NCI-H82 treated with DMSO at 0.1 percent for 48 hours (cell line): ENCODE results near the gene ZFPM1.

Source experiments
- DNase-seq: peaks from one replicate; lab custom pipeline; 2025; ENCODE audit not compliant: unreplicated experiment; lab: John Stamatoyannopoulos, UW

Gene ZFPM1

DNA sequence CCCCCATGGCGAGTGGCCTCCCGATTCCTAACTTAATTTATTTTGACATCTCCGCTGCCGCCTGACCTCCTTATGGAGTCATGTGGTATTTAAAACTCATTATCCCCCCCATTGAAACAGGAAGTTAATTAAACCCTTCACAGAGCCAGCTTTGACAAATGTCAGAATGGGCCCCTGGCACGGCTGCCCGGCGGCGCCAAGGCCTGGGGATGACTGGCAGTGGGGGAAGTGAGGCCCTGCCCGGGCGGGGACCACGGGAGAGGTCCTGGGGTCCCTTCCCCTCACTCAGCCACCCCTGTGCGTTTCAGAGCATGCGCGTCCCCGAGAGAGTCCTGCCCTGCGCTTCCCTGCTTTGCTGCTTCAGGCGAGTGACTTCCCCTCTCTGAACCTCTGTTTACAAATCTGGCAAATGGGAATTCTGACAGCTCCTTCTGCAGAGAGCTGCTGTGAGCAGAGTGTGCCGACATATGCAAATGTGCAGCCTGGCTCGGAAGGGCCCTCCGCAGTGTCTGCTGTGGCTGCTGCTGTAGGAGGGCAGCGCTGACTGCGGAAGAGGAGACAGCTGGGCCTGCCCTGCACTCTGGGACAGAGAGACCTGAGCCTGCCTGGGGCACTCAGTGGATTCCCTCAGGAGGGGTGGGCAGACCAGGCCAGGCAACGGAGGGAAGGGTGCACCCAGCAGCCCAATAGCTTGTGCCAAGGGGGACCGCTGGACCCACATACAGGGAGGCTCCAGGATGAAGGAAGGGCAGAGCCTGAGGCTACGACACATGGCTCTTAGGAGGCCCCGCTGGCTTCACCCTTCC lies 4.4 kb upstream of the ZFPM1 start:
- no peak for DNase-seq

GRCh38 chr16:88449267-88449561 lies 3.9 kb upstream of the ZFPM1 start:
- no peak for DNase-seq

GRCh38 chr16:88451586-88452481 lies 1.2 kb upstream of the ZFPM1 start:
- DNase-seq = no peak

- peak; percentile 60 for DNase-seq
These were observed 431 bp upstream of the ZFPM1 start for GRCh38 chr16:88452482-88453216.

GRCh38 chr16:88453611-88454522 lies 787 bp downstream of the ZFPM1 start:
- no peak for DNase-seq

DNA sequence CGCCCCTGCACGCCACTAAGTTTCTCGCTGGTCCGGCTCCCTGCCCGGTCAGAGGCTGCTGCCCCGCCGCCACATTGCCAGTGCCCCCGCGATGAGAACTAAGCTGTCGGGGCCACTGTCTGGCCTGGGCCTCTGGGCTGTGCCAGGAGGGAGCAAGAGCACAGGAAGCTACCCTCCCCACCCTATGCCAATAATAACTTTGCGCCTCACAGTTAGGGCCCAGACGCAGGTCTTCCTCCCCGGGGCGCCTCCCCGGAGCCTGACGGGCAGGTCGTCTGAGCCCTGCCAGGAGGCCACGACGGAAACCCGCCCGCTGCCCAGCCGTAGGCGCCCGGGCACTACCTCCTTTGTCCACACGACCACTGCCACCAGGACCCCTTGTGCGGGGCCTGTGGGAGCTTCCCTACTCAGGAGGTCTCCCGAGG lies 1.5 kb downstream of the ZFPM1 start:
- DNase-seq = no peak

DNA sequence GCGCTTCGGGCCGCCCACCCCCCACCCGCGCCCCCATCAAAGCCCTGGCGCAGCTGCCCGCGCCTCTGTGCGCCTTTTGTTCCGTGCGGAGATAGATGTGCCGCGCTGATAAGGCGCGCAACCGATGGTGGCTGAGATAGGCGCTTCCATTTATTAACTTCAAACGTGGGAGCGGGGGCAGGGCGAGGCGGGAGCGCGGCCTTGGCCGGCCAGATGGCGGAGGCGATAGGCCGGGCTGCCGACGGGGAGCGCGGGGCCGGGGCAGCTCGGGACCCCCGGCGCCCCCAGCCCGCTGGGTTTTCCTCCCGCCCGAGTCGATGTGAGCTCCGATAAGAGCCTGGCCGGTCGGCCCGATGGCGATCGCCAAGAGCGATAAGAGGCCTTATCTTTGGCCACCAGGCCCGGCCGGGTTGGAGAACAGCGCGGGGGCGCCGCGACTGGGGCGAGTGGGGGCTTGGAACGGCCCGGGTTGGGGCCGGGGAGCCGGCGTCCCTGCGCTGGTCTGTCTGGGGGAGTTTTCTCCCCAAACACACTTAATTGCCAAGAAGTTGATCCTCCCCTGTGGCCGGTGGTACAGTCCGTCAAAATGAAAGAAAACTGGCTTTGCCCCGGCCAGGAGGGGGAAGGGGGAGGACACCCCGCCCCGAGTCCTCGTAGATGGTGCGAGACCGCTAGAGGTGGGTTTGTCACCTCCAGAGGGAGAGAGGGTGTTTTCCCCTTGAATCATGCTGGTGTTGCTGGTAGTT lies 2.7 kb downstream of the ZFPM1 start:
- no peak for DNase-seq

DNA sequence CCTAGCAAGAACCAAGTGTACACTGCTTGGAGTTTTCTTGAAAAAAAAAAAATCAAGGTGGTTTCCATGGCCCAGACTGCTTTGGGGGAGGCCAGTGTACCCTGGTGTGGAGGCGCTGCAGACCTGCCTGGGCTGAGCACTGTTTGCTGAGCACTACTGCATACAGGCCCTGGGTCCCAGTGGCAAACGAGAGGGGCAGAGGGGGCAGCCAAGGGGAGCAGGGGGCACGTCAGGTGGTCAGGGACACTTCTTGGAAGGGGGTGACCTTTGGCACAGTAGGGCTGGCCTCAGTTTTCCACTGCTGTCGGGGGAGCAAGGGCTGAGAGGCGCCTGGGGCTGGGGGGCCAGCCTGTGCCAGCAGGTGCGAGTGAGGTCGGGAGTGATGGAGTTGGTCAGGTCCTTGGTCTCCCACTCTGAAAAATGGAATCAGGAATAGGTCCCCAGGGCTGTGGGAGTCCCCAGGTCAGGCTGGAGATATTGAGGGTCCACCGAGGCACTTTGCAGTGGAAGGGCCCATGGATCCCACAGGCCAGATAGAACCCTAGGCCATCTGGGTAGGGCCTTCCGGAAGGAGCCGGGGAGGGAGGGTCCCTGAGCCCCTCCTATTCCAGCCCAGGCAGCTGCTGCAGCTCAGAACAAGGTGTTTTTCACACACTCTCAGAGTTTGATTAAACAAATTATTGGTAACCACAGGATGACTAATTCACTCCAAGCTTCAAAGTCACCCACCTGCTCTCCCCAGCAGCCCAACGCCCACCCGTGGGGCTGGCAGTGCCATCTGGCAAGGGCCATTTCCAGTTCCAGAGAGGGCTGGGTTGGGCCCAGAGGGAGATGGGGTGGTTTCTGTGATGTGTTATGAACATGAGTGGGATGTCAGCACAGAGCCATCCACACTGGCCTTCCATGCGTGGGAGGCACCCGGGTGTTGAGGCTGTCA lies 3.5 kb downstream of the ZFPM1 start:
- DNase-seq = no peak

DNA sequence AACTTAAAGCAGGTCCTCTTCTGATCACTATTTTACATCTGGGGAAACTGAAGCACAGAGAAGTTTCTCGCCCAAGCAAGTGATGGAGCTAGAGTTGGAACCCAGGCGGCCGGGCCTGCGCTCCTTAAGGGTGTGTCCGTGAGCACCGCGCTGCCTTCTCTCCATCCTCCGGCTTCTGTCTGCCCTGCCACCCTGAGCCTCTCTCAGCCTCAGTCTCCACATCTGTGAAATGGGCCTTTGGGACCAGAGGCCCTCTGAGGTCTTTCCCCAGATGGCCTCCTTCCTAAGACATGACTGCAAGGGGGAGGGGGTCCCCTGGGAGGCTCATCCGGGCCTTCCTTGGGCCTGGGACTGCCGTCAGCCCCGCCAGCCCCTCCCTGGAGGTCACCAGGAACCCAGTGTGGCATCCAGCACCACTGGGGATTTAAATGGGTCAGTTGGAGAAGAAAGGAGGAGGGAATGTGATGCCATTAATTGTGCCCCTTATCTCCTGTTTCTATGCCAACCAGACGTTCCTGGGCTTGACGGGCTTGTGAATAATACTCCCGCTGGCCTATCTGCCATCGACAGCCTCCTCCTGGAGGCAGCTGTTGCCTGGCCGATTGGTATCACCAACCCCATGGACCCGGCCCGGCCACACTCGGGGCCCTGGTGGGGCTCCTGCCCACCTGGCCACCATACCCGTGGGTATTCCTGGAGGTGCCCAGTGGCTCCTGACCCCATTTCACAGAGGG lies 5.1 kb downstream of the ZFPM1 start:
- no peak for DNase-seq

- no peak for DNase-seq
These were observed 5.7 kb downstream of the ZFPM1 start for GRCh38 chr16:88458773-88459235.

DNA sequence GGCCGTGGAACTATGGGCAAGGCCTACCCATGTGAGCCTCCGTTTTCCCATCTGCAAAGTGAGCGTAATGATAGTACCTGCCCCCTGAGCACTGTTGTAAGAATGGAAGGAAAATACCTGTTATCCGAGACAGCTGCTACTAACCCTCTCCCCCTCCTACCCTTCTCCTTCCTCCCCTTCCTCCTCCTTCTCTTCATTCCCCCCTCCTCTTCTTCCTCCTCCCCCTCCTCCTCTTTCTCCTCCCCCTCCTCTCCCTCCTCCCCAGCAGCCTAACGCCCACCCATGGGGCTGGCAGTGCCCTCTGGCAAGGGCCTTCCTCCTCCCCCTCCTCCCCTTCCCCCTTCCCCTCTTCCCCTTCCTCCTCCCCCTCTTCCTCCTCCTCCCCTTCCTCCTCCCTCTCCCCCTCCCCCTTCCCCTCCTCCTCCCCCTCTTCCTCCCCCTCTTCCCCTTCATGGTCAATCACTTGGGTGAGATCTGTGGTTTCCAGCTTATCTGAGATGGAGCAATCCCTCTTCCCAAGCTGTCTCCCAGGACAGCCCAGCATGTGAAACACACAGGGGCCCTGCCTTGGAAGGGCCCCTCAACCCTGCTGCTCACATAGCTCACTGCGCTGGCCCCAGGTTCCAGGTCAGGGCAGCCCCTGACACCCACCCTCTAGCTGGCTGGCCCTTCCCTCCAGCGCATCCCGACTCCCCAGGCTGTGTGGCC lies 6.4 kb downstream of the ZFPM1 start:
- DNase-seq = no peak

DNA sequence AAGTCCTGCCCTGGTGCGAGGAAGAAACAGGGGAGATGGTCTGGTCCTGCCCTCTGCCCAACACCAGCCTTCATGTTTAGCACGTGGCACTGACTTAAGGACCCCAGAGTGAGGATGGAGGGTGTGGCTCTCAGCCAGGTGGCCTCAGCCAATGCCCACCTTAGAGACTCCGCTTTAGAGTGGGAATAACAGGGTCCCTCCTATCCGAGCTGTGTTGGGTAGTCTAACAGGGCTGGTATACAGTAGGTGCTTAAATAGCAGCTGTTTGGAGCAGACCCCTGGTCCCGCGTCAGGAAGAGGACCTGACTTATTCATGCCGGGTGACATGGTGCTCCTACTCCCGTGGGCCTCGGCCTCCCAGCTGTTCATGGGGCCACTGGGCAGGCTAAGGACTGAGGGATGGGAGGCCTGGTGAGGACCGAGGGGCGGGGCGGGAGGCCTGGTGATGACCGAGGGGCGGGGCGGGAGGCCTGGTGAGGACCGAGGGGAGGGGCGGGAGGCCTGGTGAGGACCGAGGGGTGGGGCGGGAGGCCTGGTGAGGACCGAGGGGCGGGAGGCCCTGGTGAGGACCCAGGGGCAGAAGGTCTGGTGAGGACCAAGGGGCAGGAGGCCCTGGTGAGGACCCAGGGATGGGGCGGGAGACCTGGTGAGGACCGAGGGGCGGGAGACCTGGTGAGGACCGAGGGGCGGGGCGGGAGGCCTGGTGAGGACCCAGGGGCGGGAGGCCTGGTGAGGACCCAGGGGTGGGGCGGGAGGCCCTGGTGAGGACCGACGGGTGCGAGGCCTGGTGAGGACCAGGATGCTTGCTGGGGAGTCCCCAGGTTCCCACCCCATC lies 7.6 kb downstream of the ZFPM1 start:
- DNase-seq = no peak

DNA sequence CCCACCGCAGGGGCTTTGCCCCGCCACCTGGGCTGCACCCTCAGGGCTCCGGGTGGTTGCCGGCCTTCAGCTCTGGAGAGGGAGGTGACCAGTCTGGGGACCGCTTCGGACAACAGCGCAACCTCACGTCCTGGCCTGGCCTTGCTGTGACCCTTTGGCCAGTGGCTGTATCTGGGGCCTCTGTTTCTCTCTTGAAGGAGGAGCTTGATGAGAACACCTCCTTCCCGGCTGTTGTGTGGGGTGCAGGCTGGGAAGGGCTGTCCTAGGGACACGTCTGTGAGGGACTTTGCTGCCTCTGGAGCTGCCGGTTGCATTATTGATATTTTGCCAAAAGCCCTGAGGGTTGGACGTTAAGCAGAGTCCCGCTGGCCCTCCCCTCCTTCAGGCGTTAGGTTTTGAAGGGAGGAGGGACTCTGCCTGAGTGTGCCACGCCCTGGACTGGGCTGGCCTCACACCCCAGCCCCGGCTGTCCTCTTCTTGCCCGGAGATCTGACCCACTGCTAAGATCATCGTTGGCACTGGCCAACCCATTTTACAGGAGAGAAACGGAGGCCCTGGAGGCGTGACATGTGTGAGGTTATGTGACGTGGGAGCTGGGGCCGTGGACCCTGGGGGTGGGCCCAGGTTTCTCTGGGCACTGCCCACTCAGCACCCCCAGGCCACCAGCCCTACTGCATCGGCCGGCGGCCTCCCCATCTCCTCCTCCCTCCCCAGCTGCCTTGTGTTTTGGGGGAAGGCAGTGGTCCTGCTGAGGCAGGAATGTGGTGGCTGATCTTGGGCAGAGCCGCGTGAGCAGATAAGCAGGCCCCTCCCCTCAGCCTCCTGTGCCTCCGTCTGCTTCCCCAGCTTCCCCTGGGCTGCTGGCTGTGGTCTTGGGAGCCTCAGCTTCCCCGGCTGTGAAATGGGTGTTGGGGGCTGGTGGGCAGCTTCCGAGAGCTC lies 8.5 kb downstream of the ZFPM1 start:
- DNase-seq = no peak

GRCh38 chr16:88462396-88462795 lies 9.3 kb downstream of the ZFPM1 start:
- no peak for DNase-seq

DNA sequence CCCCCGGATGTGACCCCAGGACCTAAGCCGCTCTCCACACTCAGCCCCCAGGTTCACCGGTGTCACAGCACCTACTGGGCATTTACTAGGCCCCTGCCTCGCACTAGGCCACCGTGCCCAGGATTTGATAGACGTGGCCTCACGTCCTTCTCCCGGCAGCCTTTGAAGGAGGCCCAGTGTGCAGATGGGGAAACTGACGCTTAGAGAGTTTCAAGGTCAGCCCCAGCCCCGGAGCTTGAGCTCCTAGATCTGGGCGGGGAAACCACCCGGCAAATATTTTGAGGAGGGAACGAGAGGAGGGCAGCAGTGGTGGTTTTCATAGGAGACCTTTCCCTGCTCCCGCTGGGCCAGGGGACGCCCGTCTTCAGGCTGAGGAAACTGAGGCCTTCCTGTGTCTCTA lies 10.3 kb downstream of the ZFPM1 start:
- no peak for DNase-seq
